Stomach (tissue), 9 donors: ENCODE data around the gene DBN1. TPM values are rescaled to one million over a fixed set of nuclear protein-coding genes. Genes with fewer than 3 reads are reported as not detected.

ENCODE experiments used
- DNase-seq, 2 donors: peaks; one replicate each; pipeline versions ENCODE4 v3.0.0 to v3.0.0-alpha.2; 2013 to 2019
- H3K27ac ChIP-seq, 5 donors: fragments of 200-600 bp in 4 of 5; sonication (generic) in 4 of 5; one replicate each; pipeline ENCODE4 v1.5.1; 2013 to 2019; ENCODE audit warnings: mild to moderate bottlenecking in 1 of 5, moderate library complexity in 1 of 5
- H3K27me3 ChIP-seq, 3 donors: fragments of 200-600 bp; sonication (generic); one replicate each; pipeline ENCODE4 v1.5.1; 2017 to 2019; ENCODE audit warnings: mixed run types in 1 of 3
- H3K36me3 ChIP-seq, 4 donors: fragments of 200-600 bp; sonication (generic); 1 replicate in 3 of 4; 2 replicates in 1 of 4; pipeline ENCODE4 v1.5.1; 2016 to 2019
- H3K4me1 ChIP-seq, 4 donors: fragments of 200-600 bp; sonication (generic); one replicate each; pipeline ENCODE4 v1.5.1; 2016 to 2019
- H3K4me3 ChIP-seq, 4 donors: fragments of 200-600 bp; sonication (generic) in 3 of 4; one replicate each; pipeline ENCODE4 v1.5.1; 2016 to 2019; ENCODE audit warnings: mild to moderate bottlenecking in 1 of 4
- H3K9me3 ChIP-seq, 4 donors: fragments of 200-600 bp; sonication (generic); one replicate each; pipeline ENCODE4 v1.5.1; 2016 to 2019
- CTCF ChIP-seq, 7 experiments: fragments of 450-650 bp in 4 of 7; fragments of 200-600 bp in 3 of 7; sonication (generic) in 3 of 7; IDR thresholded peaks; one replicate each; pipeline ENCODE4 v1.5.1; 2016 to 2019; ENCODE audit warnings: antibody characterized with exemption in 7 of 7, control low read depth in 2 of 7, mild to moderate bottlenecking in 1 of 7
- EP300 ChIP-seq: sonication (generic); formaldehyde crosslinking; IDR thresholded peaks from one replicate; pipeline ENCODE4 v1.6.1; 2017; ENCODE audit warnings: antibody characterized with exemption
- POLR2A ChIP-seq, 4 donors: fragments of 450-650 bp; IDR thresholded peaks; one replicate each; pipeline ENCODE4 v1.6.1; 2016; ENCODE audit warnings: antibody characterized with exemption in 4 of 4, control low read depth in 2 of 4, mild to moderate bottlenecking in 1 of 4, moderate library complexity in 1 of 4
- POLR2AphosphoS5 ChIP-seq, 3 donors: sonication (generic); formaldehyde crosslinking; IDR thresholded peaks; one replicate each; pipeline ENCODE4 v1.6.1; 2016; ENCODE audit warnings: antibody characterized with exemption in 3 of 3
- WGBS, 5 donors: extraction: QIAGEN DNeasy Blood & Tissue Kit in 3 of 5; methylation state at CpG; one replicate each; pipeline versions ENCODE4 v1.1.5 to v1.1.7; 2013 to 2018; 5-methylcytosine and 5-hydroxymethylcytosine counted together
- intact Hi-C: fragments of 100-400 bp; cut with DNase I; formaldehyde crosslinking; loops from one replicate; pipeline ENCODE4 v1.15.1; 2023; ENCODE audit warnings: low total_unique reads
- polyA plus RNA-seq, 3 donors: library from polyadenylated mRNA; stranded (reverse); fragments of 200-250 nt; gene quantifications; one replicate each; pipeline ENCODE4 v1.2.3, GENCODE V29; 2013
- total RNA-seq, 5 donors: library from RNA; depleted of rRNA; stranded (reverse); fragments of >200 nt; gene quantifications; one replicate each; pipeline versions ENCODE4 v1.1.0 to v1.2.3, GENCODE V29; 2014 to 2016
- donor health status: healthy with polysubstance abuse.
- donor health status: Bipolar disorder and iron deficiency.
- donor health status: healthy.

DBN1 gene
- total and polyA plus RNA-seq, 8 donors: 14.7 to 78.1 (median 36.5) TPM

GRCh38 chr5:177470759-177471536 lies 2.5 kb downstream of the DBN1 start:
- Histone ChIP-seq H3K27me3 (peaks cover 0 to 22% (median 3%) of the 10 kb centered on the region in 3 donors), H3K36me3 (peaks cover 19 to 29% (median 25%) of the 10 kb centered on the region in 4 donors), H3K27ac (peak overlapping the region in 3 of 5 donors; percentile 79 to 90 (median 88)), H3K9me3 (no peaks in the 10 kb centered on the region), H3K4me3 (no peak overlapping the region), H3K4me1 (peaks cover 20 to 69% (median 53%) of the 10 kb centered on the region in 4 donors)
- intact Hi-C loops: no loop called here
- peak in 1 of 2 donors; percentile 57 for DNase-seq
- TF ChIP-seq EP300 (no peak), POLR2AphosphoS5 (IDR thresholded peaks at IDR 0.05) (no peak), CTCF (IDR thresholded peaks at IDR 0.05) (no peak), POLR2A (IDR thresholded peaks at IDR 0.05) (no peak)
- whole genome bisulfite sequencing, 5 donors: 78 to 88% (median 82%) methylated on average over 8 to 10 of the region's 10 CpGs

GRCh38 chr5:177469750-177470525 lies 3.5 kb downstream of the DBN1 start:
- intact Hi-C loops: no loop called here
- Histone ChIP-seq H3K36me3 (peaks cover 22 to 39% (median 34%) of the 10 kb centered on the region in 4 donors), H3K9me3 (no peaks in the 10 kb centered on the region), H3K27me3 (peaks cover 0 to 22% (median 3%) of the 10 kb centered on the region in 3 donors), H3K4me1 (peaks cover 20 to 59% (median 48%) of the 10 kb centered on the region in 4 donors), H3K27ac (peak overlapping the region in 3 of 5 donors; percentile 5 to 30 (median 26)), H3K4me3 (no peak overlapping the region)
- TF ChIP-seq POLR2AphosphoS5 (IDR thresholded peaks at IDR 0.05): no peak
- no peak for TF ChIP-seq CTCF (IDR thresholded peaks at IDR 0.05)
- TF ChIP-seq POLR2A (IDR thresholded peaks at IDR 0.05): no peak
- TF ChIP-seq EP300: no peak
- whole genome bisulfite sequencing, 5 donors: 66 to 78% (median 77%) methylated on average over 7 to 8 of the region's 8 CpGs
- DNase-seq: no peak

- Histone ChIP-seq H3K27ac (peak overlapping the region in 3 of 5 donors; percentile 10 to 30 (median 26)), H3K4me3 (no peak overlapping the region), H3K27me3 (peaks cover 0 to 17% (median 3%) of the 10 kb centered on the region in 3 donors), H3K4me1 (peaks cover 20 to 49% (median 44%) of the 10 kb centered on the region in 4 donors), H3K36me3 (peaks cover 22 to 43% (median 36%) of the 10 kb centered on the region in 4 donors), H3K9me3 (no peaks in the 10 kb centered on the region)
- intact Hi-C loops: no loop called here
- 67 to 81% (median 77%) methylated on average over 18 to 25 of the region's 25 CpGs for WGBS, 5 donors
- peak in 1 of 2 donors; percentile 60 for DNase-seq
- TF ChIP-seq POLR2AphosphoS5 (IDR thresholded peaks at IDR 0.05): no peak
- no peak for TF ChIP-seq CTCF (IDR thresholded peaks at IDR 0.05)
- TF ChIP-seq POLR2A (IDR thresholded peaks at IDR 0.05): no peak
- TF ChIP-seq EP300: no peak
Measured at GRCh38 chr5:177468685-177469628, 4.5 kb downstream of the DBN1 start.
